ENCODE results near the gene MRE11. TPM values are rescaled to one million over a fixed set of nuclear protein-coding genes. Genes with fewer than 3 reads are reported as not detected.
"Not testable (repeated sequence)": the region's sequence is repeated elsewhere in the genome, so short reads cannot be mapped to it uniquely, and the experiment has no call there.

The MRE11 gene
- total and polyA plus RNA-seq, 9 of the 15 experiments (the other 6 are each of a cell fraction or from before 2014, with no cell fraction given): 18.3 to 45.2 (median 29.1) TPM

- TF ChIP-seq ZBTB33 (CRISPR knock-in tag; IDR thresholded peaks at IDR 0.05) (peak; percentile 16; the same call in 1 of the 2 replicates), RFX1 (IDR thresholded peaks at IDR 0.05) (peak; percentile 82)
These were observed 18.5 kb upstream of the MRE11 start, which contains the start of gene C11orf97 (continued) for GRCh38 chr11:94511932-94512781.

- Histone ChIP-seq H3K4me3 (no peak overlapping the region), H3K4me2 (ENCODE audit: insufficient read depth, low read length) (no peak overlapping the region), H3K36me3 (ENCODE audit: control insufficient read depth, insufficient read depth, low read length) (no peaks in the 10 kb centered on the region), H2AFZ (ENCODE audit: low read depth, low read length) (no peak overlapping the region), H3K79me2 (ENCODE audit: control insufficient read depth, insufficient read depth, low read length) (no peaks in the 10 kb centered on the region), H3K27me3 (ENCODE audit: control insufficient read depth in 2 of 2, insufficient read depth in 2 of 2, low read length in 2 of 2) (peaks cover 0 to 2% of the 10 kb centered on the region in 2 experiments; a peak in 1 of 5 replicates), H4K20me1 (replicated peaks; ENCODE audit: control insufficient read depth, insufficient read depth, low read length) (no peaks in the 10 kb centered on the region), H3K9me1 (ENCODE audit: control insufficient read depth, insufficient read depth, low read length) (no peaks in the 10 kb centered on the region), H3K4me1 (replicated peaks in 1 of 2; ENCODE audit: control insufficient read depth in 2 of 2, insufficient read depth in 2 of 2, low read length in 2 of 2) (peaks cover 0 to 4% of the 10 kb centered on the region in 2 experiments; a peak in 2 of 5 replicates), H3K9me3 (replicated peaks; ENCODE audit: control insufficient read depth, insufficient read depth, low read depth, low read length) (no peaks in the 10 kb centered on the region), H3K9ac (ENCODE audit: insufficient read depth in 1 of 2, low read depth in 2 of 2, low read length in 2 of 2) (no peak overlapping the region), H3K27ac (ENCODE audit: extremely low read depth, low read depth, low read length) (no peak overlapping the region)
- intact Hi-C loops (cut with micrococcal nuclease) (loop anchor here (10.0 kb wide), 1 partner anchor 583 kb away; no protein-coding TSS in a partner anchor), in situ Hi-C loops (cut with MboI) (loop anchor here (10.0 kb wide), 2 partner anchors 183 to 613 kb away; no protein-coding TSS in a partner anchor)
- POLR2A ChIA-PET: interaction anchor here (1.2 kb wide), 1 partner anchor 15 kb away, joined by 3 read pairs; no protein-coding TSS in a partner anchor
- FAIRE-seq (no peak), ATAC-seq (no peak), DNase-seq (ENCODE audit: extremely low read depth in 1 of 4, low spot score in 3 of 4) (no peak)
- BruUV-seq (replicated peaks): no TSS peak
- TF ChIP-seq NBN (IDR thresholded peaks at IDR 0.05; ENCODE audit: low read depth) (no peak), FOXA1 (IDR thresholded peaks at IDR 0.05; ENCODE audit: borderline replicate concordance) (no peak), EP300 (IDR thresholded peaks at IDR 0.05; ENCODE audit: low read length) (no peak), ZNF212 (CRISPR knock-in tag; IDR thresholded peaks at IDR 0.05) (no peak), NFYB (IDR thresholded peaks at IDR 0.05; ENCODE audit: extremely low read depth, insufficient read length) (no peak), SIRT6 (IDR thresholded peaks at IDR 0.05; ENCODE audit: low read depth, low read length) (no peak), CEBPG (CRISPR knock-in tag; IDR thresholded peaks at IDR 0.05) (no peak), CEBPG (tag; conservative IDR thresholded peaks at IDR 0.05 in 1 of 2, IDR thresholded peaks at IDR 0.05 in 1 of 2) (peak in 1 of 2 experiments; percentile 59; a peak in 2 of 4 replicates)
- CTCF ChIA-PET (ENCODE audit: low intra/inter-chr PET ratio): interaction anchor here (0.9 kb wide), 1 partner anchor 612 kb away, joined by 3 read pairs; no protein-coding TSS in a partner anchor
- WGBS (ENCODE audit: insufficient coverage, low coverage, missing lambda C conversion rate): 5% methylated on average over 4 of the region's 4 CpGs
These were observed 13.8 kb upstream of the MRE11 start for GRCh38 chr11:94507485-94507884.

- not testable (repeated sequence) for H3K36me3 ChIP-seq (ENCODE audit: control insufficient read depth, insufficient read depth, low read length); H3K9me3 ChIP-seq (replicated peaks; ENCODE audit: control insufficient read depth, insufficient read depth, low read depth, low read length); FAIRE-seq; H4K20me1 ChIP-seq (replicated peaks; ENCODE audit: control insufficient read depth, insufficient read depth, low read length); H3K4me2 ChIP-seq (ENCODE audit: insufficient read depth, low read length); H3K27ac ChIP-seq (ENCODE audit: extremely low read depth, low read depth, low read length); H3K4me3 ChIP-seq; H3K9me1 ChIP-seq (ENCODE audit: control insufficient read depth, insufficient read depth, low read length); H2AFZ ChIP-seq (ENCODE audit: low read depth, low read length); H3K4me1 ChIP-seq (replicated peaks in 1 of 2; ENCODE audit: control insufficient read depth in 2 of 2, insufficient read depth in 2 of 2, low read length in 2 of 2); H3K79me2 ChIP-seq (ENCODE audit: control insufficient read depth, insufficient read depth, low read length); H3K27me3 ChIP-seq (ENCODE audit: control insufficient read depth in 2 of 2, insufficient read depth in 2 of 2, low read length in 2 of 2); BruUV-seq (replicated peaks); H3K9ac ChIP-seq (ENCODE audit: insufficient read depth in 1 of 2, low read depth in 2 of 2, low read length in 2 of 2)
- intact Hi-C loops (cut with micrococcal nuclease) (loop anchor here (10.0 kb wide), 1 partner anchor 582 kb away; no protein-coding TSS in a partner anchor), in situ Hi-C loops (cut with MboI) (loop anchor here (10.0 kb wide), 2 partner anchors 182 to 612 kb away; no protein-coding TSS in a partner anchor)
- WGBS (ENCODE audit: insufficient coverage, low coverage, missing lambda C conversion rate): 7% methylated on average over 5 of the region's 5 CpGs
- DNase-seq (ENCODE audit: extremely low read depth in 1 of 4, low spot score in 3 of 4) (peak in 1 of 4 experiments; percentile 16), ATAC-seq (peak; percentile 65)
- ChIA-PET CTCF (ENCODE audit: low intra/inter-chr PET ratio) (interaction anchor here (0.5 kb wide), 1 partner anchor 335 kb away, joined by 3 read pairs; no protein-coding TSS in a partner anchor), POLR2A (interaction anchor here (0.6 to 1.2 kb wide), 2 partner anchors 13 to 14 kb away, joined by 3 read pairs; no protein-coding TSS in a partner anchor)
These were observed 12.9 kb upstream of the MRE11 start for GRCh38 chr11:94506513-94506912.

Data from K562 (cell line).